Measurements from ENCODE around the gene GUK1. TPM values are rescaled to one million over a fixed set of nuclear protein-coding genes. Genes with fewer than 3 reads are reported as not detected.

The GUK1 gene
- total RNA-seq, 1 donor from 2014 or later: 115 TPM

DNA sequence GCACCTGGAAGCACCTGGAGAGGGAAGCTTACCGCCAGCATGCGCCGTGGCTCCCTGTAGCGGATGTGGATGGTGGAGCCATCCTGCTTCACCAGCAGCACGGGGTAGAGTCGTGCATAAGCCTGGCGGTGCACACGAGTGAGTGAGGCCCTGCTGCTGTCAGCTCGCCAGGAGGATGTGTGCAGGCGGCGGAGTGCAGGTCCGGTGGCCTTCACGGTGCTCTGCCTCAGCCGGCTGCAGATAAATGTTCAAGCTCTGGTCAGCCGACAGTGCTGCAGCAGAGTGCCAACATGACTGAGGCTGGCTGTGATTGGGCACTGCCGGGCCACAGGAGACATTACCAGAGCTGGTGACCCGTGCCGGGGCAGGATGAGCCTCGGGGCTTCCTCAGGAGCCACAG lies 32.4 kb upstream of the GUK1 start:
- Mint-ChIP-seq H3K36me3 (ENCODE audit: low read depth) (peaks cover 3% of the 10 kb centered on the region), H3K9me3 (no peaks in the 10 kb centered on the region), H3K27ac (ENCODE audit: unreplicated experiment) (no peak overlapping the region), H3K4me1 (peaks cover 35% of the 10 kb centered on the region), H3K27me3 (ENCODE audit: low read depth) (peaks cover 16% of the 10 kb centered on the region), H3K4me3 (peak overlapping the region; percentile 98)
- DNase-seq (ENCODE audit: low read depth, low spot score): no peak
- TF ChIP-seq, protein P1, sequence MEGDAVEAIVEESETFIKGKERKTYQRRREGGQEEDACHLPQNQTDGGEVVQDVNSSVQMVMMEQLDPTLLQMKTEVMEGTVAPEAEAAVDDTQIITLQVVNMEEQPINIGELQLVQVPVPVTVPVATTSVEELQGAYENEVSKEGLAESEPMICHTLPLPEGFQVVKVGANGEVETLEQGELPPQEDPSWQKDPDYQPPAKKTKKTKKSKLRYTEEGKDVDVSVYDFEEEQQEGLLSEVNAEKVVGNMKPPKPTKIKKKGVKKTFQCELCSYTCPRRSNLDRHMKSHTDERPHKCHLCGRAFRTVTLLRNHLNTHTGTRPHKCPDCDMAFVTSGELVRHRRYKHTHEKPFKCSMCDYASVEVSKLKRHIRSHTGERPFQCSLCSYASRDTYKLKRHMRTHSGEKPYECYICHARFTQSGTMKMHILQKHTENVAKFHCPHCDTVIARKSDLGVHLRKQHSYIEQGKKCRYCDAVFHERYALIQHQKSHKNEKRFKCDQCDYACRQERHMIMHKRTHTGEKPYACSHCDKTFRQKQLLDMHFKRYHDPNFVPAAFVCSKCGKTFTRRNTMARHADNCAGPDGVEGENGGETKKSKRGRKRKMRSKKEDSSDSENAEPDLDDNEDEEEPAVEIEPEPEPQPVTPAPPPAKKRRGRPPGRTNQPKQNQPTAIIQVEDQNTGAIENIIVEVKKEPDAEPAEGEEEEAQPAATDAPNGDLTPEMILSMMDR (conservative IDR thresholded peaks at IDR 0.05): no peak

DNA sequence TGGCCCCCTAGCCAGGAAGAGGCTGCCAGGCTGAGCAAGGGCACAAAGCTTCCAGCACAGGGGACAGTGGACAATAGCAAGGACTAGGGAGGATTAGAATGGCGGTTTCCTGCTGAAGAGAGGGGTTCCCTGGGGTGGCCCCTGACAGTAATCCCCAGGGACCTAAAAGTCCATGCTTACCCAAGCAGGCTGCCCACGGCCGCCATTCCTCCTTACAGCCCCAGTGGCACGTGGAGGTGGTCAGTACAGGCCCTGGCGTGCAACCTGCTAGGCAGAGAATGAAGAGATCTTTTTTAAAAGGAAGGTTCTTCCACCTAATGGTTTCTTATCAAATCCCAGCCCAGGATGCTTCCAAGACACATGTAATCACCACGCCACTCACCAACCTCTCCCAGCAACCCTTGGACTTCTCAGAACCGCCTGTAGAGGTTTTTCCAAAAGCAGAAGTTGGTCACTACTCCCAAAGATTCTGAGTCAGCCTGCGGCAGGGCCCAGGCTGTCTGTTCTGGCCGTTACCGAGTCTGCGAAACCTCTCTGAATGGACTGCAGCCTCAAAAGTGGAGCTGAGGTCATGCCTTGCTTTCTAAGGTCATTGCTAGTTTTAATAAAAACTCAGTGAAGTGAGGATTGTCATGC lies 31.9 kb upstream of the GUK1 start:
- H3K36me3 Mint-ChIP-seq (ENCODE audit: low read depth): peaks cover 3% of the 10 kb centered on the region
- DNase-seq (ENCODE audit: low read depth, low spot score): no peak
- TF ChIP-seq, protein P1 (conservative IDR thresholded peaks at IDR 0.05): no peak
- peak overlapping the region; percentile 98 for H3K4me3 Mint-ChIP-seq
- H3K9me3 Mint-ChIP-seq: no peaks in the 10 kb centered on the region
- H3K27me3 Mint-ChIP-seq (ENCODE audit: low read depth): peaks cover 14% of the 10 kb centered on the region
- peaks cover 33% of the 10 kb centered on the region for H3K4me1 Mint-ChIP-seq
- no peak overlapping the region for H3K27ac Mint-ChIP-seq (ENCODE audit: unreplicated experiment)

DNA sequence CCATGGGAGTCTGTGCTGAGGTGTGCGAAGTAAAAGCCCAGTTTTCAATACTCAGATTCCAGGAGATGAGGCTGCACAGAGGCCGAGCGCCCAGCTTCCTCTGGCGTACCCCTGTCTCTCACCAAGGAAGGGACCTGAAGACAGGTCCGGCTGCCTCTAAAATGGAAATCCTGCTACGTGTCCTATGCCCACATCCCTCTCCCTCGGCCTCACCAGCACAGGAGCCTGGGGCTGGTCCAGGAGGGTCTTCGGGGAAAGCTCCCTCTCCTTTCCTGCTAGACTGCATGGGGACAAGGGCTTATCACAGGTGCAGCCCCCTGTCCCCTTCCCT lies 31.4 kb upstream of the GUK1 start:
- Mint-ChIP-seq H3K27ac (ENCODE audit: unreplicated experiment) (peak overlapping the region; percentile 94), H3K4me3 (peak overlapping the region; percentile 98)

DNA sequence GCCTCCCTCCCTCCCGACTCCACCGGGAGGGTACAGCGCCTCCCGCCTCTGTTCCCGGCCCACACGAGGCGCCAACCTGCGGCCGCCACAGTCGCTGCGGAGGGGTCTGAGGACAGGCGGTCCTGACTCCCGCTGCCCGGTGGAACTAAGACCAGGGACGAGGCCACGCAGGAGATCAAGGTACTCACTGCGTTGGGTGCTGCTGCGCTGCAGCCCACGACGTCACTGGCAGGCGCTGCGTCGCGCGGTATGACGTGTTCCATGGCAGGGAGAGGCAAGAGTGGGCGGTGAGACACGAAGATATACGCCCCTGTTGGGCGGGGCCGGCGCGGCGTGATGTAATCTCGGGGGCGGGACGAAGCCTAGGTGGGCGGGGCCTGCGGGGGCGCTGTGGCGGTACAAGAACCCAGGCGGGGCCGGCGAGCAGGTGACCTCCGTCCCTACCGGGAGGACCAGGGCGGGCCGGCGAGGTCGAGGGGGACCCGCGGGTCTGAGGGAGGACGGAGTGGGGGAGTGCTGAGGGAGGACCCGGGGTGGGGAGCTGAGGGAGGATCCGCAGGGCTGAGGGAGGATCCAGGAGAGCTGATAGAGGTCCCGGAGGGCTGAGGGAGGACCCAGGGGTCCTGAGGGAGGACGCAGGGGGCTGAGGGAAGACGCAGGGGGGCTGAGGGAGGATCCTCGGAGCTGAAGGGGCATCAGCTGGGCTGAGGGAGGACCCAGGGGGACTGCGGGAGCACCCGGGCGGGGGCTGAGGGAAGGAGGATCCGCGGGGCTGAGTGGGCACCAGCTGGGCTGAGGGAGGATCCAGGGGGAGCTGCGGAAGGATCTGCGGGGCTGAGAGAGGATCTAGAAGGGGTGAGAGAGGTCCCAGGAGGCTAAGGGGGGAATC lies 30.8 kb upstream of the GUK1 start, which contains the start of gene MRPL55:
Gene MRPL55 (minus strand): TSS at position 227 of the 889 bp plus-strand sequence. CDS start 1,039 bp downstream, outside the sequence.
- DNase-seq (ENCODE audit: low read depth, low spot score): peak; percentile 99
- Mint-ChIP-seq H3K27me3 (ENCODE audit: low read depth) (peaks cover 12% of the 10 kb centered on the region), H3K4me3 (peak within 1 kb of the TSS; percentile 98), H3K9me3 (no peaks in the 10 kb centered on the region), H3K36me3 (ENCODE audit: low read depth) (peaks cover 3% of the 10 kb centered on the region), H3K27ac (ENCODE audit: unreplicated experiment) (peak within 1 kb of the TSS; percentile 94), H3K4me1 (peaks cover 24% of the 10 kb centered on the region)
- TF ChIP-seq, protein P1 (conservative IDR thresholded peaks at IDR 0.05): peak; percentile 28

More for the DNA sequence above, 31.4 kb upstream of the GUK1 start:
- Mint-ChIP-seq H3K27me3 (ENCODE audit: low read depth) (peaks cover 12% of the 10 kb centered on the region), H3K9me3 (no peaks in the 10 kb centered on the region), H3K36me3 (ENCODE audit: low read depth) (peaks cover 3% of the 10 kb centered on the region), H3K4me1 (peaks cover 30% of the 10 kb centered on the region)
- DNase-seq (ENCODE audit: low read depth, low spot score): no peak
- TF ChIP-seq, protein P1 (conservative IDR thresholded peaks at IDR 0.05): no peak

DNA sequence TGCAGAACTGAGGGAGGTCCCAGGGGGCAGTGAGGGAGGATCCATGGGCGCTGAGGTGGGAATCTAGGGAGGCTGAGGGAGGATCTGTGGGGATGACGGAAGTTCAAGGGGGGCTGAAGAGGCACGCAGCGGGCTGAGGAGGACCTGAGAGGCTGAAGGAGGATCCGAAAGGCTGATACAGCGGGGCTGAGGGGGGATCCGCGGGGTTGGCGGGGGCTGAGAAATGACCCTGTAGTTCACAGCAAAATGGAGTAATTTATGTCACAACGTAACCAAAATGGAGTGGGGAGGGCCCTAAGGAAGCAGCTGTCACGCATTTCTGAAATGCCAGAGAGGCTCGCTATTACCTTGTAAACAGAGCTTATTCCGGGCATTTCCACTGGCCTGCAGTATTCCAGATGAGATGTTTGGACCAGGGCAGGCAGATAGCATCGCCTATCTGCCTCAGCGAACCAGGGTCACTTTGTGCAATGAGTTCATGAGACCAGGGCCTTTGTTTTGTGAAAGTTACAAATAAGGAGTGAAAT lies 30.1 kb upstream of the GUK1 start:
- peak overlapping the region; percentile 62 for H3K27ac Mint-ChIP-seq (ENCODE audit: unreplicated experiment)
- peaks cover 12% of the 10 kb centered on the region for H3K27me3 Mint-ChIP-seq (ENCODE audit: low read depth)
- peaks cover 20% of the 10 kb centered on the region for H3K4me1 Mint-ChIP-seq
- peaks cover 5% of the 10 kb centered on the region for H3K36me3 Mint-ChIP-seq (ENCODE audit: low read depth)
- TF ChIP-seq, protein P1 (conservative IDR thresholded peaks at IDR 0.05): no peak
- peak overlapping the region; percentile 98 for H3K4me3 Mint-ChIP-seq
- H3K9me3 Mint-ChIP-seq: peaks cover 1% of the 10 kb centered on the region
- no peak for DNase-seq (ENCODE audit: low read depth, low spot score)
